ENCODE measurements around the gene GRK5. TPM values are rescaled to one million over a fixed set of nuclear protein-coding genes. Genes with fewer than 3 reads are reported as not detected.

The GRK5 gene
- total RNA-seq, 5 donors from 2014 or later (not counting 1 experiment from before 2014, with no cell fraction given) = 21.7 to 36.8 (median 30.6) TPM

DNA sequence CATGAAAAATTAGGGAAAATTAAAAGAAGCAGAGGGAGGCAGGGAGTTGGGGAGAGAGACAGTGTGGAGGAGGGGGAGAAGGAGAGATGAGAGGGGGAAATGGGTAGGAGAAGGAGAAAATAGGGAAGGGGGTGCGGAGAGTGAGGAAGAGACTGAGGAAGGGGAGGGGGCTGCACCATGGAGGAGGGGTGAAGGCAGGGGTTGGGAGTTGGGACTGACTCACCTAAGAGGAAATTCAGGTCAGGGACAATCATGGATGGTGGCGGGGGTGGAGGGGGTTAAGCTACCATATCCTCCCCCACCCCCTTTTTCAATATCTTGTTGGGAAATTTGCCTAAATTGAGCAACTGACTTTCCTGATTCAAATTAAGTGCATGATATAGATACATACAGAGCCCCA, 8.0 kb downstream of the GRK5 start:
- Histone ChIP-seq H3K4me3 (ENCODE audit: control insufficient read depth in 1 of 2, extremely low read depth in 1 of 2, low read length in 1 of 2) (no peak overlapping the region), H3K4me1 (ENCODE audit: control insufficient read depth in 1 of 2, extremely low read depth in 1 of 2, insufficient read depth in 2 of 2, low read length in 2 of 2) (peaks cover 23 to 35% of the 10 kb centered on the region in 2 experiments), H3K27ac (ENCODE audit: low read length) (no peak overlapping the region), H3K9me3 (no peaks in the 10 kb centered on the region), H3K36me3 (ENCODE audit: control insufficient read depth in 2 of 2, extremely low read depth in 1 of 2, insufficient read depth in 1 of 2, low read length in 1 of 2) (no peaks in the 10 kb centered on the region), H3K27me3 (replicated peaks in 1 of 2; ENCODE audit: control insufficient read depth in 2 of 2, extremely low read depth in 1 of 2, insufficient read depth in 2 of 2, low read length in 1 of 2) (no peaks in the 10 kb centered on the region)
- no peak for DNase-seq
- Mint-ChIP-seq H3K4me1 (peaks cover 50 to 80% (median 52%) of the 10 kb centered on the region in 3 donors), H3K27me3 (no peaks in the 10 kb centered on the region), H3K4me3 (no peak overlapping the region), H3K27ac (peak overlapping the region in 1 of 2 donors; percentile 11), H3K9me3 (no peaks in the 10 kb centered on the region), H3K36me3 (no peaks in the 10 kb centered on the region)
- ChIA-PET POLR2A (interaction anchor here in 1 of 2 donors (0.6 kb wide), 1 partner anchor 453 kb away, joined by 8 read pairs; no protein-coding TSS in a partner anchor), CTCF (interaction anchor here in 1 of 2 donors (0.6 kb wide), 1 partner anchor 76 kb away, joined by 5 read pairs; no protein-coding TSS in a partner anchor)
- ATAC-seq (replicated peaks in 1 of 4) = no peak
- no CpG with 5 or more reads among the region's 2 CpGs for WGBS (ENCODE audit: insufficient coverage)

DNA sequence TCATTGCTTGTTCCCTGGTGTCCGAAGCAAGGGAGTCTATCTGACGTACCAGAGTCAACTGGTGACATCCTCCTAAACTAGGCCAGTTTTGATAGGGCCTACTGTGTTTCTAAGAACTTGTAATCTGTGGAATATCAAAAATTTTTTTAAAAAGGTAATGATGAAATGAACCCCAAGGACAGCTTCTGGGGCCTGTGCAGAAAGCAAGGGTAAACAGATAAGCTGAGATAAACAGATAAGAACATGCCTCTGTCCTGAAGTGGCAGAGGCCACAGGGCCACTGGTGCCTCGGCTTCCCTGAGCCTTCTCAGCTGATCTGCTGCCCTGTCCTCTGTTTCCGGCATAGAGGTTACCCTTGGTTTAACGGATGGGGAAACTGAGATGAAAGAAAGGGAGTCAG, 8.8 kb downstream of the GRK5 start:
- peaks cover 46 to 75% (median 48%) of the 10 kb centered on the region in 3 donors for H3K4me1 Mint-ChIP-seq
- POLR2A ChIA-PET = no interaction called here

DNA sequence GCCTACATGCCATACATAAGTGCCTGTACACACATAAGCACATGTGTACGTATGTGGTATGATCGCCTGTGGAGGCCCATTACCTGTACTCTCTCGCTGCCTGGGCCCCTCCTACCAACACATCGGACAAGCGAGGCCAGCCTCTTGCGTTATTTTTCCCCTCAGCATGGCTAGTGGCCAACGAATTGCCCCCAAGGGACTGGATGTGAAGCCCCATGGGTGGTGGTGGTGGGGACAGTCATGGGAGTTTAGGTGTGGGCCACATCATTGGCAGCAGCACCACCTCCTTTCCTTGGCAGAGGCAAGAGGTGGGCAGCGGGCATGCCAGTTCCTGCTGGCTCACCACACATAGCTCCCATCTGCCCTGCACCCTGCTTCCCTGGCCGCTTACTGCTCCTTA, 10.0 kb downstream of the GRK5 start:
- Histone ChIP-seq H3K36me3 (ENCODE audit: control insufficient read depth in 2 of 2, extremely low read depth in 1 of 2, insufficient read depth in 1 of 2, low read length in 1 of 2) (no peaks in the 10 kb centered on the region), H3K9me3 (no peaks in the 10 kb centered on the region), H3K4me1 (ENCODE audit: control insufficient read depth in 1 of 2, extremely low read depth in 1 of 2, insufficient read depth in 2 of 2, low read length in 2 of 2) (peaks cover 7 to 26% of the 10 kb centered on the region in 2 experiments), H3K27me3 (replicated peaks in 1 of 2; ENCODE audit: control insufficient read depth in 2 of 2, extremely low read depth in 1 of 2, insufficient read depth in 2 of 2, low read length in 1 of 2) (no peaks in the 10 kb centered on the region), H3K27ac (ENCODE audit: low read length) (no peak overlapping the region), H3K4me3 (ENCODE audit: control insufficient read depth in 1 of 2, extremely low read depth in 1 of 2, low read length in 1 of 2) (no peak overlapping the region)
- CTCF ChIA-PET = no interaction called here
- H3K36me3 Mint-ChIP-seq = peaks cover 4% of the 10 kb centered on the region
- H3K4me3 Mint-ChIP-seq = no peak overlapping the region
- H3K27me3 Mint-ChIP-seq = no peaks in the 10 kb centered on the region
- WGBS (ENCODE audit: insufficient coverage) = 93% methylated on average over 4 of the region's 9 CpGs
- peaks cover 41 to 73% (median 47%) of the 10 kb centered on the region in 3 donors for H3K4me1 Mint-ChIP-seq
- peak in 1 of 4 experiments; percentile 13 for ATAC-seq (replicated peaks in 1 of 4)
- DNase-seq = no peak
- H3K9me3 Mint-ChIP-seq = no peaks in the 10 kb centered on the region
- H3K27ac Mint-ChIP-seq = peak overlapping the region in 1 of 2 donors; percentile 1
- POLR2A ChIA-PET = interaction anchor here (0.6 to 1.1 kb wide), 4 partner anchors 8 to 41 kb away, joined by 3 read pairs; no protein-coding TSS in a partner anchor

More for the DNA sequence above, 8.8 kb downstream of the GRK5 start:
- Histone ChIP-seq H3K4me3 (ENCODE audit: control insufficient read depth in 1 of 2, extremely low read depth in 1 of 2, low read length in 1 of 2) (no peak overlapping the region), H3K4me1 (ENCODE audit: control insufficient read depth in 1 of 2, extremely low read depth in 1 of 2, insufficient read depth in 2 of 2, low read length in 2 of 2) (peaks cover 20 to 35% of the 10 kb centered on the region in 2 experiments), H3K36me3 (ENCODE audit: control insufficient read depth in 2 of 2, extremely low read depth in 1 of 2, insufficient read depth in 1 of 2, low read length in 1 of 2) (no peaks in the 10 kb centered on the region), H3K9me3 (no peaks in the 10 kb centered on the region), H3K27ac (ENCODE audit: low read length) (no peak overlapping the region), H3K27me3 (replicated peaks in 1 of 2; ENCODE audit: control insufficient read depth in 2 of 2, extremely low read depth in 1 of 2, insufficient read depth in 2 of 2, low read length in 1 of 2) (no peaks in the 10 kb centered on the region)
- Mint-ChIP-seq H3K9me3 (no peaks in the 10 kb centered on the region), H3K36me3 (peaks cover 2% of the 10 kb centered on the region), H3K4me3 (no peak overlapping the region), H3K27me3 (no peaks in the 10 kb centered on the region), H3K27ac (no peak overlapping the region)
- 88% methylated on average over 1 of the region's 5 CpGs for WGBS (ENCODE audit: insufficient coverage)
- CTCF ChIA-PET = interaction anchor here in 1 of 2 donors (0.6 kb wide), 1 partner anchor 75 kb away, joined by 5 read pairs; no protein-coding TSS in a partner anchor
- no peak for ATAC-seq (replicated peaks in 1 of 4)
- DNase-seq = no peak

DNA sequence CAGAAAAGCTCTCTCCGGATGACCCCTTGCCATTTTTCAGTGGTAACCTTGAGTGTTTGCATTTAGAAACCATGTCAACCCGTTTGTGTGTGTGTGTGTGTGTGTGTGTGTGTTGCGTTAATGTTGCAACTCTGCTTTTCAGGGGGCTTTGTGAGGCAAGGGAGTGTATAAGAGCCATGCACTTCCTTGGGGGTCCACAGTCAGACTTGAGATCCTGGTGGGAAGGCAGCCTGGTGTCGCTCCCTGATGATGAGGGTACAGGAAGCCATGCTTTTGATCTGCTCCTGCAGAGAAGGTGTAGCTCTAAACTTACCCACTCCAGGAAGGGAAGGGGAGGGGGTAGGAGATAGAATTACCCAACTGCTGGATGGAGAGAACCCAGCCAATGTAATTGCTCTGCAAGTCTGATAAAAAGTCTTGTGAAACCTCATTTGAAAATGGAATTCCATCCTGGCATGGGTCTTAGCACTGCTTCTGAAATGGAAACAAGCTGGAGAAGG, 10.7 kb downstream of the GRK5 start:
- no peak overlapping the region for H3K4me3 Mint-ChIP-seq
- WGBS (ENCODE audit: insufficient coverage) = 75% methylated on average over 2 of the region's 4 CpGs
- H3K27ac Mint-ChIP-seq = no peak overlapping the region

DNA sequence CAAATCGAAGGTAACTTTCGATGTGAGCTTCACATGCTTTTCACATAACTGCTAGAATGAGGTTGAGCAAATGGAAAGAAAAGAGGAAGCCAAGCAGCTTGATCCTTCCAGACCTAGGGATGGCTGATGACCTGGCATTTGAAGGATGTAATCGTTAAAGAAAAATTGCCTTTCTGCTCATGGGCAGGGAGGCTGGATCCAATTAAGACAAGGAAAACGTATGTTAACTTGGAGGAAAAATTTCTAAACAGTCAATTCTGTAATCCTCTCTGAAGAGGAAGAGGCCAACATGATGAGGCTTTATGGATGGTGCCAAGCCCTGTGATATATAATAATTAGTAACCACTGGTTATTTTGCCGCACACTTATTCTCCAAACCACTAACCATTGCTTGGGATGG, 12.5 kb downstream of the GRK5 start:
- ATAC-seq (replicated peaks in 1 of 4) = no peak
- CTCF ChIA-PET = interaction anchor here in 1 of 2 donors (0.7 to 1.1 kb wide), 2 partner anchors 12 to 40 kb away, joined by 3 to 4 read pairs; no protein-coding TSS in a partner anchor
- H3K27me3 Mint-ChIP-seq = no peaks in the 10 kb centered on the region

More for the DNA sequence above, 10.7 kb downstream of the GRK5 start:
- peaks cover 1 to 19% of the 10 kb centered on the region in 2 experiments for H3K4me1 ChIP-seq (ENCODE audit: control insufficient read depth in 1 of 2, extremely low read depth in 1 of 2, insufficient read depth in 2 of 2, low read length in 2 of 2)
- Mint-ChIP-seq H3K9me3 (no peaks in the 10 kb centered on the region), H3K4me1 (peaks cover 41 to 70% (median 43%) of the 10 kb centered on the region in 3 donors), H3K36me3 (peaks cover 4% of the 10 kb centered on the region), H3K27me3 (no peaks in the 10 kb centered on the region)
- no peak overlapping the region for H3K27ac ChIP-seq (ENCODE audit: low read length)
- no peaks in the 10 kb centered on the region for H3K9me3 ChIP-seq
- no peak overlapping the region for H3K4me3 ChIP-seq (ENCODE audit: control insufficient read depth in 1 of 2, extremely low read depth in 1 of 2, low read length in 1 of 2)
- ChIA-PET POLR2A (interaction anchor here (0.6 to 1.1 kb wide), 5 partner anchors 12 to 63 kb away, joined by 3 to 5 read pairs (median 3); no protein-coding TSS in a partner anchor), CTCF (interaction anchor here in 1 of 2 donors (0.6 kb wide), 1 partner anchor 511 kb away, joined by 4 read pairs; no protein-coding TSS in a partner anchor)
- no peaks in the 10 kb centered on the region for H3K36me3 ChIP-seq (ENCODE audit: control insufficient read depth in 2 of 2, extremely low read depth in 1 of 2, insufficient read depth in 1 of 2, low read length in 1 of 2)
- H3K27me3 ChIP-seq (replicated peaks in 1 of 2; ENCODE audit: control insufficient read depth in 2 of 2, extremely low read depth in 1 of 2, insufficient read depth in 2 of 2, low read length in 1 of 2) = no peaks in the 10 kb centered on the region
- DNase-seq = no peak
- ATAC-seq (replicated peaks in 1 of 4) = peak in 1 of 4 experiments; percentile 13

DNA sequence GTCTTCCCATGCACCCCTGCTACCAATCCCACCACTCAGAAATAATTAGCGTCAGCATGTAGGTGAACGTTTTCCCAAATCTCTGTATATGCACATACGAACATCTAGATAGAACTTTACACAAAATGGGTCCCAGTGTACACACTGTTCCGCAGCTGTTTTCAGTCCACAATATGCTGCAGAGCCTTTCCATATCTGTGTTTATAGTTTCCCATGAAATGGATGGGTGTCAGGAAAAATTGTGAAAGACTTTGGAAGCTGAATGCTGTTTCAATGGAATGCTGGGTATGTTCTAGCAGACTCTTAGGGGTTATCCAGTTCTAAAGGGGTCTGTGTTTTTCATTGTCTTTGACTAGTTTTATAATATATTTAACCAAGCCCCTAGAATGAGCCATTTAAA, 13.8 kb downstream of the GRK5 start:
- ATAC-seq (replicated peaks in 1 of 4) (no peak), DNase-seq (no peak)
- ChIA-PET POLR2A (no interaction called here), CTCF (interaction anchor here in 1 of 2 donors (0.7 kb wide), 1 partner anchor 37 kb away, joined by 3 read pairs; no protein-coding TSS in a partner anchor)
- Histone ChIP-seq H3K27ac (ENCODE audit: low read length) (no peak overlapping the region), H3K4me1 (ENCODE audit: control insufficient read depth in 1 of 2, extremely low read depth in 1 of 2, insufficient read depth in 2 of 2, low read length in 2 of 2) (peaks cover 0 to 9% of the 10 kb centered on the region in 2 experiments), H3K36me3 (ENCODE audit: control insufficient read depth in 2 of 2, extremely low read depth in 1 of 2, insufficient read depth in 1 of 2, low read length in 1 of 2) (no peaks in the 10 kb centered on the region), H3K9me3 (no peaks in the 10 kb centered on the region), H3K4me3 (ENCODE audit: control insufficient read depth in 1 of 2, extremely low read depth in 1 of 2, low read length in 1 of 2) (no peak overlapping the region), H3K27me3 (replicated peaks in 1 of 2; ENCODE audit: control insufficient read depth in 2 of 2, extremely low read depth in 1 of 2, insufficient read depth in 2 of 2, low read length in 1 of 2) (no peaks in the 10 kb centered on the region)
- H3K27me3 Mint-ChIP-seq = no peaks in the 10 kb centered on the region
- 100% methylated on average over 1 of the region's 4 CpGs for WGBS (ENCODE audit: insufficient coverage)
- H3K4me1 Mint-ChIP-seq = peaks cover 21 to 56% (median 37%) of the 10 kb centered on the region in 3 donors
- peaks cover 4% of the 10 kb centered on the region for H3K36me3 Mint-ChIP-seq
- no peaks in the 10 kb centered on the region for H3K9me3 Mint-ChIP-seq
- no peak overlapping the region for H3K4me3 Mint-ChIP-seq
- H3K27ac Mint-ChIP-seq = no peak overlapping the region

More for the DNA sequence above, 12.5 kb downstream of the GRK5 start:
- Mint-ChIP-seq H3K36me3 (peaks cover 4% of the 10 kb centered on the region), H3K9me3 (no peaks in the 10 kb centered on the region), H3K4me1 (peaks cover 30 to 61% (median 36%) of the 10 kb centered on the region in 3 donors), H3K27ac (no peak overlapping the region), H3K4me3 (no peak overlapping the region)
- no peaks in the 10 kb centered on the region for H3K27me3 ChIP-seq (replicated peaks in 1 of 2; ENCODE audit: control insufficient read depth in 2 of 2, extremely low read depth in 1 of 2, insufficient read depth in 2 of 2, low read length in 1 of 2)
- H3K36me3 ChIP-seq (ENCODE audit: control insufficient read depth in 2 of 2, extremely low read depth in 1 of 2, insufficient read depth in 1 of 2, low read length in 1 of 2) = no peaks in the 10 kb centered on the region
- H3K27ac ChIP-seq (ENCODE audit: low read length) = no peak overlapping the region
- H3K9me3 ChIP-seq = no peaks in the 10 kb centered on the region
- DNase-seq = no peak
- no peak overlapping the region for H3K4me3 ChIP-seq (ENCODE audit: control insufficient read depth in 1 of 2, extremely low read depth in 1 of 2, low read length in 1 of 2)
- peaks cover 0 to 9% of the 10 kb centered on the region in 2 experiments for H3K4me1 ChIP-seq (ENCODE audit: control insufficient read depth in 1 of 2, extremely low read depth in 1 of 2, insufficient read depth in 2 of 2, low read length in 2 of 2)
- 80% methylated on average over 2 of the region's 5 CpGs for WGBS (ENCODE audit: insufficient coverage)
- POLR2A ChIA-PET = interaction anchor here in 1 of 2 donors (0.5 to 0.6 kb wide), 2 partner anchors 11 to 110 kb away, joined by 3 read pairs; no protein-coding TSS in a partner anchor
